Measurements from ENCODE around the gene SON. TPM values are rescaled to one million over a fixed set of nuclear protein-coding genes. Genes with fewer than 3 reads are reported as not detected.
"Not testable (repeated sequence)": the region's sequence is repeated elsewhere in the genome, so short reads cannot be mapped to it uniquely, and the experiment has no call there.

Gene SON, protein sequence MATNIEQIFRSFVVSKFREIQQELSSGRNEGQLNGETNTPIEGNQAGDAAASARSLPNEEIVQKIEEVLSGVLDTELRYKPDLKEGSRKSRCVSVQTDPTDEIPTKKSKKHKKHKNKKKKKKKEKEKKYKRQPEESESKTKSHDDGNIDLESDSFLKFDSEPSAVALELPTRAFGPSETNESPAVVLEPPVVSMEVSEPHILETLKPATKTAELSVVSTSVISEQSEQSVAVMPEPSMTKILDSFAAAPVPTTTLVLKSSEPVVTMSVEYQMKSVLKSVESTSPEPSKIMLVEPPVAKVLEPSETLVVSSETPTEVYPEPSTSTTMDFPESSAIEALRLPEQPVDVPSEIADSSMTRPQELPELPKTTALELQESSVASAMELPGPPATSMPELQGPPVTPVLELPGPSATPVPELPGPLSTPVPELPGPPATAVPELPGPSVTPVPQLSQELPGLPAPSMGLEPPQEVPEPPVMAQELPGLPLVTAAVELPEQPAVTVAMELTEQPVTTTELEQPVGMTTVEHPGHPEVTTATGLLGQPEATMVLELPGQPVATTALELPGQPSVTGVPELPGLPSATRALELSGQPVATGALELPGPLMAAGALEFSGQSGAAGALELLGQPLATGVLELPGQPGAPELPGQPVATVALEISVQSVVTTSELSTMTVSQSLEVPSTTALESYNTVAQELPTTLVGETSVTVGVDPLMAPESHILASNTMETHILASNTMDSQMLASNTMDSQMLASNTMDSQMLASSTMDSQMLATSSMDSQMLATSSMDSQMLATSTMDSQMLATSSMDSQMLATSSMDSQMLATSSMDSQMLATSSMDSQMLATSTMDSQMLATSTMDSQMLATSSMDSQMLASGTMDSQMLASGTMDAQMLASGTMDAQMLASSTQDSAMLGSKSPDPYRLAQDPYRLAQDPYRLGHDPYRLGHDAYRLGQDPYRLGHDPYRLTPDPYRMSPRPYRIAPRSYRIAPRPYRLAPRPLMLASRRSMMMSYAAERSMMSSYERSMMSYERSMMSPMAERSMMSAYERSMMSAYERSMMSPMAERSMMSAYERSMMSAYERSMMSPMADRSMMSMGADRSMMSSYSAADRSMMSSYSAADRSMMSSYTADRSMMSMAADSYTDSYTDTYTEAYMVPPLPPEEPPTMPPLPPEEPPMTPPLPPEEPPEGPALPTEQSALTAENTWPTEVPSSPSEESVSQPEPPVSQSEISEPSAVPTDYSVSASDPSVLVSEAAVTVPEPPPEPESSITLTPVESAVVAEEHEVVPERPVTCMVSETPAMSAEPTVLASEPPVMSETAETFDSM (N-terminal part only)
- total RNA-seq: 342 and 361 TPM in 2 replicates

DNA sequence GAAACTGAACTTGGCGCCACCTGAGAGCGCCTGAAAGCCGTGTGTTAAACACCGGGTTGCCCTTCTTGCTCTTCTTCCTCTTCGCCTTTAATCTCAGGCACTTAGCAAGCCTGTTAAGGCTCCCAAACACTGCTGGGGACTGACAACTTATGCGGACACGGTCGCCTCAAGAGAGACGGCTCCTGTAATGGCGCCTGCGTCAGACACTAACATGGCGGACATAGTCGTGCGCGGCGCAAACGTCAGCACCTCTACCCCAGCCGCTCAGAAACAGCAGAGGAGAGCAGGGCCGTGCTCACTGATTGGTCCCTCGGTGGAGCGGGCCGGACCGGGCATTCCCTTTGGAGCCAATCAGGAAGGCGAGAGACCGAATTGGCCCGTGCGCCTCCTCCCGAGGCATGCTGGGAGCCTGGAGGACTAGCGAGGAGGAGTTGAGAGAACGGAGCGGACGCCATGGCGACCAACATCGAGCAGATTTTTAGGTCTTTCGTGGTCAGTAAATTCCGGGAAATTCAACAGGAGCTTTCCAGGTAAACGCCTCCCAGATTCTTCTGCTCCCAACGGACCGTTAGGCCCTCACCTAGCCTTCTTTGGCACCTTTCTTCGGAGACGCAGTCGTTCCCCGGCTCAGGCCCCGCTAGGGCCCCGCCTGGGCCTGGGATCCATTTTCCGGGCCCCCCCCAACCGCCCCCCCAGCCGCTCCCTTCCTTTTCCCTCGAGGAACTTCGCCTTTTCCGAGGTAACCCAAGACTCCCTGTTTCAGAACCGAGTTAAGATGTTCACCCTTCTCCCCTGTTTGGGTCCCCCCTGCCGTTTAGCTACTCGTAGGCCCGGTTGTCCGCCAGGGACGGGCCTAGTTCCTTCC is at the start of gene SON:
TSS of gene SON (plus strand) at position 399 of the 865 bp plus-strand sequence. CDS start at position 454, 55 bp downstream.
- DNase-seq (ENCODE audit: low spot score): peak; percentile 98
- Mint-ChIP-seq H3K27me3 (ENCODE audit: insufficient read depth) (no peaks in the 10 kb centered on the region), H3K36me3 (ENCODE audit: low read depth) (peaks cover 32% of the 10 kb centered on the region), H3K9me3 (no peaks in the 10 kb centered on the region), H3K4me1 (ENCODE audit: low read depth) (peaks cover 43% of the 10 kb centered on the region), H3K27ac (peak within 1 kb of the TSS; percentile 99), H3K4me3 (peak within 1 kb of the TSS; percentile 93)
- intact Hi-C loops (cut with micrococcal nuclease): loop anchor here (1.0 to 5.0 kb wide), 10 partner anchors 45 to 1264 kb away; partner anchors contain the start of genes CFAP298, CRYZL1, DNAJC28 and DONSON

DNA sequence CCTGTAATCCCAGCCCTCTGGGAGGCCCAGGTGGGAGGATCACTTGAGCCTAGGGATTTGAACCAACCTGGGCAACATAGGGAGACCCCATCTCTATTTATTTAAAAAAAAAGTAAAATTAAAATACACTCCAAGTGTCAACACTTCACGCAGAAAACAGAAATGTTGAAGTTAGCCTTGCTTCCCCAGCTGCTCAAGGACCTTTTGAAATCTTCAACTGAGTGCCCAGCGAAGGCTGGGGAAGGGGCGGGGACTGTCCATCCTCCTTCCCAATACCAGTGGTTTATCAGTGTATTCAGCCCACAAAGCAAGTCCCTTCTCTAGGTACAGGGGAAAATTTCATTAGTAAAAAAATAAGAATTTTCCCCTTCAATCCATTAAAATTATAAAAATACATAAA is 49.1 kb upstream of the SON start:
- intact Hi-C loops (cut with micrococcal nuclease): no loop called here
- Mint-ChIP-seq H3K36me3 (ENCODE audit: low read depth) (no peaks in the 10 kb centered on the region), H3K4me1 (ENCODE audit: low read depth) (peaks cover 11% of the 10 kb centered on the region), H3K27ac (no peak overlapping the region), H3K4me3 (peak overlapping the region; percentile 49), H3K27me3 (ENCODE audit: insufficient read depth) (peaks cover 8% of the 10 kb centered on the region), H3K9me3 (no peaks in the 10 kb centered on the region)
- no peak for DNase-seq (ENCODE audit: low spot score)

- Mint-ChIP-seq H3K4me3 (no peak overlapping the region), H3K4me1 (ENCODE audit: low read depth) (peaks cover 9% of the 10 kb centered on the region), H3K27me3 (ENCODE audit: insufficient read depth) (peaks cover 8% of the 10 kb centered on the region), H3K9me3 (no peaks in the 10 kb centered on the region), H3K36me3 (ENCODE audit: low read depth) (no peaks in the 10 kb centered on the region), H3K27ac (no peak overlapping the region)
- DNase-seq (ENCODE audit: low spot score): no peak
- intact Hi-C loops (cut with micrococcal nuclease): no loop called here
Measured at GRCh38 chr21:33495743-33496142, 47.1 kb upstream of the SON start.

- Mint-ChIP-seq H3K27ac (no peak overlapping the region), H3K9me3 (no peaks in the 10 kb centered on the region), H3K4me3 (no peak overlapping the region), H3K36me3 (ENCODE audit: low read depth) (no peaks in the 10 kb centered on the region), H3K4me1 (ENCODE audit: low read depth) (peaks cover 5% of the 10 kb centered on the region), H3K27me3 (ENCODE audit: insufficient read depth) (peaks cover 8% of the 10 kb centered on the region)
- no peak for DNase-seq (ENCODE audit: low spot score)
- intact Hi-C loops (cut with micrococcal nuclease): no loop called here
Measured at GRCh38 chr21:33496345-33496744, 46.5 kb upstream of the SON start.

GRCh38 chr21:33505833-33506232 is 37.0 kb upstream of the SON start:
- H3K27ac Mint-ChIP-seq: no peak overlapping the region
- DNase-seq (ENCODE audit: low spot score): no peak
- peaks cover 54% of the 10 kb centered on the region for H3K36me3 Mint-ChIP-seq (ENCODE audit: low read depth)
- H3K4me1 Mint-ChIP-seq (ENCODE audit: low read depth): no peaks in the 10 kb centered on the region
- intact Hi-C loops (cut with micrococcal nuclease): no loop called here
- H3K9me3 Mint-ChIP-seq: no peaks in the 10 kb centered on the region
- no peaks in the 10 kb centered on the region for H3K27me3 Mint-ChIP-seq (ENCODE audit: insufficient read depth)
- H3K4me3 Mint-ChIP-seq: no peak overlapping the region

GRCh38 chr21:33507003-33507402 is 35.8 kb upstream of the SON start:
- peaks cover 62% of the 10 kb centered on the region for H3K36me3 Mint-ChIP-seq (ENCODE audit: low read depth)
- H3K4me3 Mint-ChIP-seq; H3K27ac Mint-ChIP-seq; H3K4me1 Mint-ChIP-seq (ENCODE audit: low read depth); intact Hi-C loops (cut with micrococcal nuclease); H3K27me3 Mint-ChIP-seq (ENCODE audit: insufficient read depth); H3K9me3 Mint-ChIP-seq; DNase-seq (ENCODE audit: low spot score): not testable (repeated sequence)

- no peaks in the 10 kb centered on the region for H3K9me3 Mint-ChIP-seq
- intact Hi-C loops (cut with micrococcal nuclease): no loop called here
- H3K27ac Mint-ChIP-seq: no peak overlapping the region
- H3K4me1 Mint-ChIP-seq (ENCODE audit: low read depth): peaks cover 18% of the 10 kb centered on the region
- H3K4me3 Mint-ChIP-seq: no peak overlapping the region
- H3K36me3 Mint-ChIP-seq (ENCODE audit: low read depth): peaks cover 56% of the 10 kb centered on the region
- no peaks in the 10 kb centered on the region for H3K27me3 Mint-ChIP-seq (ENCODE audit: insufficient read depth)
- DNase-seq (ENCODE audit: low spot score): no peak
Measured at GRCh38 chr21:33510826-33511225, 32.0 kb upstream of the SON start.

DNA sequence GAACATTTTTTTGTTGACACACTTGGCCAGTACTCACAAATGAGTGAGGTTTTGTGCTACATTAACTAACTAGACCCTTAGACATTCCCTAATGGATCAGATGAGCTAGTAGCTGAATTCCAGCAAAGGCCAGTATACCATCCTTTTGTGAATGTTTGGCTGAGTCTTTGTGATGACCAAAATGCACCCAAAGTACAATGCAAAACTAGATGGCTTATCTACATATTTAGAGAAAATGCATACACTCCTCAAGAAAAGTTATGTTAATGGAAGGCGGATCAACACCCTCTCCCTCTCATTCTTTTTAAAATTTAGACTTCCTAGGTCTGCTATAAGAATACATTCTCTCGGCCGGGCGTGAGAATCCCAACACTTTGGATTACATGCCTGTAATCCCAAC is 31.2 kb upstream of the SON start:
- Mint-ChIP-seq H3K9me3 (no peaks in the 10 kb centered on the region), H3K27me3 (ENCODE audit: insufficient read depth) (no peaks in the 10 kb centered on the region), H3K27ac (no peak overlapping the region), H3K36me3 (ENCODE audit: low read depth) (peaks cover 57% of the 10 kb centered on the region), H3K4me3 (no peak overlapping the region), H3K4me1 (ENCODE audit: low read depth) (peaks cover 18% of the 10 kb centered on the region)
- intact Hi-C loops (cut with micrococcal nuclease): no loop called here
- no peak for DNase-seq (ENCODE audit: low spot score)

- Mint-ChIP-seq H3K9me3 (no peaks in the 10 kb centered on the region), H3K27me3 (ENCODE audit: insufficient read depth) (no peaks in the 10 kb centered on the region), H3K36me3 (ENCODE audit: low read depth) (peaks cover 58% of the 10 kb centered on the region), H3K4me1 (ENCODE audit: low read depth) (peaks cover 18% of the 10 kb centered on the region), H3K27ac (no peak overlapping the region), H3K4me3 (no peak overlapping the region)
- no peak for DNase-seq (ENCODE audit: low spot score)
- intact Hi-C loops (cut with micrococcal nuclease): no loop called here
Measured at GRCh38 chr21:33512481-33512880, 30.4 kb upstream of the SON start.

DNA sequence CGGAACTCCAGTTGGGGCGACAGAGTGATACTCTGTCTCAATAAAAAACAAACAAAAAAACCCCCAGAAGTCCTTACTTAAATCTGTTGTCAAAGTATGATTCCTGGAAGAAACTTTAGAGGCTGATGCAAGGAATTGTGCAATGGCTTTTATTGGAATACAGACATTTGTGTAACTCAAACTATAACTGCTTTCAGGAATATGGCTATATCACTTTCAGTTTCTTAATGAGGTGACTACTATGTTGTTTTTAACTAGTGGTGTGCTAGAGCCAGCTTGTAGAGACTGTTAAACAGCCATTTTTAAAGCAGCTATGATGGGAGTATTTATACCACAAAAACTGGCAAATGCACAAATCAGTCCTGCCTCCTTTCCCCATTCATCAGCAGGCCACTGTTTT is 28.6 kb upstream of the SON start:
- no peak for DNase-seq (ENCODE audit: low spot score)
- Mint-ChIP-seq H3K4me1 (ENCODE audit: low read depth) (peaks cover 18% of the 10 kb centered on the region), H3K27ac (peak overlapping the region; percentile 42), H3K9me3 (no peaks in the 10 kb centered on the region), H3K4me3 (no peak overlapping the region), H3K36me3 (ENCODE audit: low read depth) (peaks cover 57% of the 10 kb centered on the region), H3K27me3 (ENCODE audit: insufficient read depth) (no peaks in the 10 kb centered on the region)
- intact Hi-C loops (cut with micrococcal nuclease): loop anchor here (1.0 to 2.0 kb wide), 2 partner anchors 23 to 33 kb away; partner anchors contain the start of gene DNAJC28

DNA sequence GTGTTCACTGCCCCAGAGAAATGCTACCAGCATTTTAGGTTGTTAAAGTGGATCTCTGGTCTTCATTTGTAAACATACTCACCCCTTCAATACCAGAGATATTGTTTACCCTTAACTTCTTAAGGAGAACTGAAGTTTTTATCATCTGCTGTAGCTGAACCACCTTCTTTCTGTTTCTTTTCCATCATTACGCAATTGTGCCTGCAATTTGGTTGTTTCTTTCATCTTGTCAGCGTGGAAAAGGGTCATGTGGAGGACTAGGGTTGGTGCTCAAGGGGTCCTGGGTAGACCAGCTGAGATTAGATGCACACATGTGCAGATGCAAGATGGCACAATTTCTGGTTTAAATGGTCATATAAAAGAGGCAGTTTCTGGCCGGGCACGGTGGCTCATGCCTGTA is 23.9 kb upstream of the SON start:
- no peak overlapping the region for H3K27ac Mint-ChIP-seq
- no peak for DNase-seq (ENCODE audit: low spot score)
- H3K4me1 Mint-ChIP-seq (ENCODE audit: low read depth): peaks cover 14% of the 10 kb centered on the region
- H3K27me3 Mint-ChIP-seq (ENCODE audit: insufficient read depth): no peaks in the 10 kb centered on the region
- intact Hi-C loops (cut with micrococcal nuclease): no loop called here
- no peak overlapping the region for H3K4me3 Mint-ChIP-seq
- no peaks in the 10 kb centered on the region for H3K9me3 Mint-ChIP-seq
- H3K36me3 Mint-ChIP-seq (ENCODE audit: low read depth): peaks cover 45% of the 10 kb centered on the region

Measured in activated T-helper 1 cell treated with anti-CD3 and anti-CD28 coated beads, Interleukin-12 subunit alpha, Interleukin-12 subunit beta, Interleukin-2, Interleukin-4 antibody, amounts not matched to agents 30 ng/mL and 10 ng/mL and 1 ng/mL, durations not matched to agents 14 hours and 24 hours and 36 hours (primary cell).